Liver (tissue), 9 donors: ENCODE results near the gene P2RX7. TPM values are rescaled to one million over a fixed set of nuclear protein-coding genes. Genes with fewer than 3 reads are reported as not detected.

Source experiments
- DNase-seq: peaks from one replicate; pipeline ENCODE4 v3.0.0-alpha.2; 2017; ENCODE audit warnings: low spot score
- H3K27ac ChIP-seq, 2 donors: one replicate each; pipeline ENCODE4 v1.7.0; 2013; ENCODE audit warnings: inconsistent platforms in 2 of 2, low read length in 2 of 2, control low read depth in 1 of 2, low read depth in 1 of 2, mild to moderate bottlenecking in 1 of 2
- H3K27me3 ChIP-seq, 4 donors: one replicate each; pipeline versions ENCODE4 v1.6.1 to v1.7.0; 2013; ENCODE audit warnings: low read length in 3 of 4, inconsistent platforms in 1 of 4, mild to moderate bottlenecking in 1 of 4, moderate library complexity in 1 of 4; ENCODE audit not compliant: control insufficient read depth in 4 of 4, insufficient read depth in 4 of 4
- H3K36me3 ChIP-seq, 4 donors: one replicate each; pipeline versions ENCODE4 v1.6.1 to v1.7.0; 2013; ENCODE audit warnings: low read length in 3 of 4, mild to moderate bottlenecking in 3 of 4, low read depth in 1 of 4, moderate library complexity in 1 of 4; ENCODE audit not compliant: control insufficient read depth in 4 of 4, insufficient read depth in 3 of 4
- H3K4me1 ChIP-seq, 4 donors: one replicate each; pipeline versions ENCODE4 v1.6.1 to v1.7.0; 2013; ENCODE audit warnings: low read length in 3 of 4, mild to moderate bottlenecking in 3 of 4, moderate library complexity in 1 of 4; ENCODE audit not compliant: control insufficient read depth in 4 of 4, insufficient read depth in 4 of 4
- H3K4me3 ChIP-seq, 3 donors: one replicate each; pipeline versions ENCODE4 v1.6.1 to v1.7.0; 2013; ENCODE audit warnings: low read length in 3 of 3, control low read depth in 1 of 3, low read depth in 1 of 3, mild to moderate bottlenecking in 1 of 3
- H3K9ac ChIP-seq, 2 donors: one replicate each; pipeline ENCODE4 v1.7.0; 2013; ENCODE audit warnings: low read length in 2 of 2, mild to moderate bottlenecking in 2 of 2, moderate library complexity in 2 of 2, control low read depth in 1 of 2, low read depth in 1 of 2
- H3K9me3 ChIP-seq, 4 donors: one replicate each; pipeline versions ENCODE4 v1.6.1 to v1.7.0; 2013; ENCODE audit warnings: low read length in 3 of 4; ENCODE audit not compliant: control insufficient read depth in 4 of 4
- ATF3 ChIP-seq: IDR thresholded peaks from 2 replicates; pipeline ENCODE4 v1.6.1; 2016; ENCODE audit warnings: antibody characterized with exemption
- CTCF ChIP-seq: fragments of 150-350 bp; IDR thresholded peaks from 2 replicates; pipeline ENCODE4 v1.5.1; 2017; ENCODE audit warnings: improper control_type of control experiment, low read depth, low read length; ENCODE audit not compliant: missing input control
- EGR1 ChIP-seq, 2 donors: IDR thresholded peaks; 2 replicates each; pipeline ENCODE4 v1.6.1; 2016 to 2018; ENCODE audit warnings: antibody characterized with exemption in 2 of 2, low read depth in 2 of 2
- FOXA1 ChIP-seq: IDR thresholded peaks from 2 replicates; pipeline ENCODE4 v1.6.1; 2016; ENCODE audit warnings: antibody characterized with exemption
- FOXA2 ChIP-seq: IDR thresholded peaks from 2 replicates; pipeline ENCODE4 v1.6.1; 2016; ENCODE audit warnings: antibody characterized with exemption
- GABPA ChIP-seq, 2 donors: IDR thresholded peaks in 1 of 2; conservative IDR thresholded peaks in 1 of 2; 2 replicates each; pipeline ENCODE4 v1.6.1; 2016; ENCODE audit warnings: antibody characterized with exemption in 2 of 2, mild to moderate bottlenecking in 1 of 2, moderate library complexity in 1 of 2
- HNF4A ChIP-seq, 2 donors: conservative IDR thresholded peaks; 2 replicates each; pipeline ENCODE4 v1.6.1; 2016; ENCODE audit warnings: antibody characterized with exemption in 2 of 2, mild to moderate bottlenecking in 2 of 2
- HNF4G ChIP-seq: IDR thresholded peaks from 2 replicates; pipeline ENCODE4 v1.6.1; 2016; ENCODE audit warnings: antibody characterized with exemption
- JUND ChIP-seq, 2 donors: IDR thresholded peaks; 2 replicates each; pipeline ENCODE4 v1.6.1; 2016; ENCODE audit warnings: antibody characterized with exemption in 2 of 2
- MAX ChIP-seq: IDR thresholded peaks from 2 replicates; pipeline ENCODE4 v1.6.1; 2016; ENCODE audit warnings: antibody characterized with exemption
- NR2F2 ChIP-seq: IDR thresholded peaks from 2 replicates; pipeline ENCODE4 v1.6.1; 2016; ENCODE audit warnings: antibody characterized with exemption
- RAD21 ChIP-seq, 2 donors: IDR thresholded peaks; 2 replicates each; pipeline ENCODE4 v1.6.1; 2016; ENCODE audit warnings: antibody characterized with exemption in 2 of 2, mild to moderate bottlenecking in 2 of 2
- REST ChIP-seq: IDR thresholded peaks from 2 replicates; pipeline ENCODE4 v1.6.1; 2016; ENCODE audit warnings: antibody characterized with exemption, mild to moderate bottlenecking
- RXRA ChIP-seq, 2 donors: IDR thresholded peaks; 2 replicates each; pipeline ENCODE4 v1.6.1; 2017 to 2018; ENCODE audit warnings: antibody characterized with exemption in 2 of 2, mild to moderate bottlenecking in 1 of 2
- SP1 ChIP-seq: IDR thresholded peaks from 2 replicates; pipeline ENCODE4 v1.6.1; 2018; ENCODE audit warnings: antibody characterized with exemption, mild to moderate bottlenecking
- TAF1 ChIP-seq: conservative IDR thresholded peaks from 2 replicates; pipeline ENCODE4 v1.6.1; 2016; ENCODE audit warnings: antibody characterized with exemption, mild to moderate bottlenecking
- YY1 ChIP-seq: IDR thresholded peaks from 2 replicates; pipeline ENCODE4 v1.6.1; 2016; ENCODE audit warnings: antibody characterized with exemption, mild to moderate bottlenecking
- ZBTB33 ChIP-seq: IDR thresholded peaks from 2 replicates; pipeline ENCODE4 v1.6.1; 2016; ENCODE audit warnings: antibody characterized with exemption
- WGBS: extraction: QIAGEN DNeasy Blood & Tissue Kit; methylation state at CpG from one replicate; pipeline ENCODE4 v1.1.7; 2013; 5-methylcytosine and 5-hydroxymethylcytosine counted together
- polyA plus RNA-seq, 2 donors: library from polyadenylated mRNA; stranded (reverse) in 1 of 2; unstranded in 1 of 2; fragments of 200-250 nt in 1 of 2; fragments of >200 nt in 1 of 2; fragmentation: Nextera tagmentation in 1 of 2; extraction: Ambion mirVana in 1 of 2; gene quantifications; one replicate each; pipeline versions ENCODE4 v1.2.1 to v1.2.3, GENCODE V29; 2013 to 2015
- total RNA-seq, 2 donors: library from RNA; depleted of rRNA; stranded (reverse); fragments of >200 nt; gene quantifications; one replicate each; pipeline ENCODE4 v1.2.3, GENCODE V29; 2014
- donor health status: healthy.
- donor health status: healthy.
- donor health status: healthy.
- donor health status: healthy.
- donor health status: healthy.

Gene P2RX7
- total and polyA plus RNA-seq, 4 donors = 1.2 to 3.2 (median 2.2) TPM

- no peak for DNase-seq
- Histone ChIP-seq H3K27ac (no peak overlapping the region), H3K36me3 (peaks cover 0 to 7% (median 4%) of the 10 kb centered on the region in 4 donors), H3K27me3 (no peaks in the 10 kb centered on the region), H3K4me3 (no peak overlapping the region), H3K9ac (no peak overlapping the region), H3K4me1 (no peaks in the 10 kb centered on the region), H3K9me3 (no peaks in the 10 kb centered on the region)
- TF ChIP-seq CTCF (no peak), REST (no peak), HNF4G (no peak), GABPA (IDR thresholded peaks at IDR 0.05 in 1 of 2, conservative IDR thresholded peaks at IDR 0.05 in 1 of 2) (no peak), MAX (no peak), TAF1 (no peak), YY1 (no peak), HNF4A (conservative IDR thresholded peaks at IDR 0.05) (no peak), FOXA1 (no peak), NR2F2 (no peak), SP1 (no peak), JUND (IDR thresholded peaks at IDR 0.05) (no peak), EGR1 (IDR thresholded peaks at IDR 0.05; ENCODE audit: low read depth in 2 of 2) (no peak), ZBTB33 (no peak), RXRA (IDR thresholded peaks at IDR 0.05) (no peak), ATF3 (no peak), FOXA2 (no peak), RAD21 (IDR thresholded peaks at IDR 0.05) (no peak)
- 83% methylated on average over 16 of the region's 16 CpGs for WGBS
These were observed 42.9 kb downstream of the P2RX7 start for GRCh38 chr12:121175383-121176119.
